Neural cell (in vitro differentiated cells): ENCODE data around the gene IGFL1.

Experiments used
- CTCF ChIP-seq: fragments of 450-650 bp; IDR thresholded peaks from 2 replicates; pipeline ENCODE4 v1.5.1; 2014; ENCODE audit warnings: antibody characterized with exemption, mild to moderate bottlenecking, moderate library complexity; ENCODE audit not compliant: poor library complexity, severe bottlenecking
- EP300 ChIP-seq: fragments of 450-650 bp; conservative IDR thresholded peaks from 2 replicates; pipeline ENCODE4 v1.6.1; 2014; ENCODE audit warnings: antibody characterized with exemption, mild to moderate bottlenecking, moderate library complexity; ENCODE audit not compliant: poor library complexity, severe bottlenecking
- POLR2AphosphoS5 ChIP-seq: IDR thresholded peaks from 2 replicates; pipeline ENCODE4 v1.6.1; 2012
- RAD21 ChIP-seq: fragments of 450-650 bp; conservative IDR thresholded peaks from 2 replicates; pipeline ENCODE4 v1.6.1; 2014; ENCODE audit warnings: antibody characterized with exemption, mild to moderate bottlenecking, moderate library complexity
- REST ChIP-seq: IDR thresholded peaks from 2 replicates; pipeline ENCODE4 v1.6.1; 2012; ENCODE audit warnings: borderline replicate concordance

- TF ChIP-seq CTCF (no peak), POLR2AphosphoS5 (no peak), REST (no peak), EP300 (no peak), RAD21 (no peak)
Observed at GRCh38 chr19:46250076-46250735, 20.7 kb downstream of the IGFL1 start.
